Effector CD8-positive, alpha-beta T cell (primary cell): ENCODE measurements around the gene RHBDD2.
A peak's percentile ranks its signal among the peaks of the same experiment; 100 is the strongest.
"Not testable (repeated sequence)": the region's sequence is repeated elsewhere in the genome, so short reads cannot be mapped to it uniquely, and the experiment has no call there.

Source experiments
- DNase-seq: peaks from one replicate; lab custom pipeline; 2025; lab: John Stamatoyannopoulos, UW
- total RNA-seq, 4 experiments: gene quantifications; one replicate each; lab custom pipeline; 2026; lab: John Stamatoyannopoulos, UW

Gene RHBDD2
- total RNA-seq: 47.4 to 140 (median 49.3) reads per million in 4 experiments

DNA sequence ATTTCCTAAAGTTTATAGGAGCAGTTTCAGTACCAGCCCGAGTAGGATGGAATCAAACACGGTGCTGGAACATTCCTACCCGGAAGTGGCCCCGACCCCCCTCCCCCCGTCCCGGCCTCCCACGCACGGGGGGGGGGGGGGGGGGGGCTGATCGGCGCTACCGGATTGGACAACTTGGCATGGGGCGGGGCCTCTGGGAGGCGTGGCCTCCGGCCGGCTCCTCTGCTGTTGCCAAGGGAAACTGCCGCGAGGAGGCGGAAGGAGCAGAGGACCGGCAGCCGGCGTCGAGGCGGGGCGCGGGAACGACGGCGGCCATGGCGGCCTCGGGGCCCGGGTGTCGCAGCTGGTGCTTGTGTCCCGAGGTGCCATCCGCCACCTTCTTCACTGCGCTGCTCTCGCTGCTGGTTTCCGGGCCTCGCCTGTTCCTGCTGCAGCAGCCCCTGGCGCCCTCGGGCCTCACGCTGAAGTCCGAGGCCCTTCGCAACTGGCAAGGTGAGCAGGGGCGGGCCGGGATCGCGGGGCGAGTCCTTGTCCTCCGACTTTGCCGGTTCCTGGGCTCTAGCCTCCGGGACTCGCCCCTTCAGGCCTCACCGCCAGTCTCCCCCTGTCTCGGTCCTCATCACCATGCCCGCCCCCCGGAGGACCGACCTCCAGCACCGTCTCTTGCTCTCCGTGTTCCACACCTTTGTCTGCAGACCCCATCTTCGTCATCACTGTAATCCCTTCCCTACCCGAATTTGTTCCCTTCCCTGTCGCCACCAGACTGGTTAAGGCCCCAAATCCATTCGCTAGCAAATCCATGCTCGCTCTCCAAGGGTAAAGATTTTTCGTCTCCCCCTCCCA is at the start of gene RHBDD2:
TSS of gene RHBDD2 (plus strand) at position 266 of the 843 bp plus-strand sequence. CDS start at position 315, 49 bp downstream.
- peak; percentile 97 for DNase-seq

DNA sequence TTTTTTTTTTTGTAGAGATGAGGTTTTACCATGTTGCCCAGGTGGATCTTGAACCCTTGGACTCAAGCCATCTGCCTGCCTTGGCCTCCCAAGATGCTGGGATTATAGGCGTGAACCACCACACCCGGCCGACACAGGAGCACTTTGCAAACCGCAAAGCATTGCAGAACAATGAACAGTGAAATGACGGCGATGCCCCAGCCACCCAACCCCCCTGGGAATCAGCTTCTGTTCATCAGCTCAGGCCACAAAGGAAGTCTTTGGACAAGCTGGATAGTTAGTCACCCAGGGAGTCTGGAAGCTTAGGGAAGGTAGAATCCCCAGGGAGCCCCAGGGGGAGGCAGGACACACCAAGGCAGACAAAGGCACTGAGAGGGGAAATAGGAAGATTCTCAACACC is 49.2 kb upstream of the RHBDD2 start:
- DNase-seq: not testable (repeated sequence)

DNA sequence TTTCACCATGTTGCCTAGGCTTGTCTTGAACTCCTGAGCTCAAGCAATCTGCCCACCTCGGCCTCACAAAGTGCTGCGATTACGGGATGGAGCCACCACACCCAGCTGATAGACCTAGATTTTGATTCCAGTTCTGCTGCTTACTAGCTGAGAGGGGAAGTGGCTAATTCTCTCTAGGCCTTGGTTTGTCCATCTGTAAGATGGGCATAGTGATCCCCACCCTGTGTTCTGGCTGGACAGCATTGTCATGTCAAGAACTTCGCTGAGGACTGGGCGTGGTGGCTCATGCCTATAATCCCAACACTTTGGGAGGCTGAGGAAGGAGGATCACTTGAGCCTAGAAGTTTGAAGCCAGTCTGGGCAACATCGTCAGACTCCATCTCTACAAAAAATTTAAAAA is 47.9 kb upstream of the RHBDD2 start:
- no peak for DNase-seq

DNA sequence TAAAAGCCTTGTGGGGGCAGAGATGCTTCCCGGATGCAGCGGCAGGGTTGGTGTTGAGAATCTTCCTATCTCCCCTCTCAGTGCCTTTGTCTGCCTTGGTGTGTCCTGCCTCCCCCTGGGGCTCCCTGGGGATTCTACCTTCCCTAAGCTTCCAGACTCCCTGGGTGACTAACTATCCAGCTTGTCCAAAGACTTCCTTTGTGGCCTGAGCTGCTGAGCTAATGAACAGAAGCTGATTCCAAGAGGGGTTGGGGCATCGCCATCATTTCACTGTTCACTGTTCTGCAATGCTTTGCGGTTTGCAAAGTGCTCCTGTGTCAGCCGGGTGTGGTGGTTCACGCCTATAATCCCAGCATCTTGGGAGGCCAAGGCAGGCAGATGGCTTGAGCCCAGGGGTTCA is 45.2 kb upstream of the RHBDD2 start:
- DNase-seq: not testable (repeated sequence)

- no peak for DNase-seq
These were observed 43.0 kb upstream of the RHBDD2 start for GRCh38 chr7:75835688-75836285.

DNA sequence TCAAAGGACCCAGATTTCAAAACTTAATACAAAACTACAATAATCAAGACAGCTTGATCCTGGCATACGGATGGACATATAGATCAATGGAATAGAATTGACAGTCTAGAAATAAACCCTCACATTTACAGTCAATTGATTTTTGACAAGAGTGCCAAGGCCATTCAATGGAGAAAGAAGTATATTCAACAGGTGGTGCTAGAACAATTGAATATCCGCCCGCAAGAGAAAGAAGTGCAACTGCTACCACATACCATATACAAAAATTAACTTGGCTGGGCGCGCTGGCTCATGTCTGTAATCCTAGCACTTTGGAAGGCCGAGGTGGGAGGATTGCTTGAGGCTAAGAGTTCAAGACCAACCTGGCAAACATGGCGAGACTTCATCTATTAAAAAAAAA is 42.0 kb upstream of the RHBDD2 start:
- DNase-seq: no peak

DNA sequence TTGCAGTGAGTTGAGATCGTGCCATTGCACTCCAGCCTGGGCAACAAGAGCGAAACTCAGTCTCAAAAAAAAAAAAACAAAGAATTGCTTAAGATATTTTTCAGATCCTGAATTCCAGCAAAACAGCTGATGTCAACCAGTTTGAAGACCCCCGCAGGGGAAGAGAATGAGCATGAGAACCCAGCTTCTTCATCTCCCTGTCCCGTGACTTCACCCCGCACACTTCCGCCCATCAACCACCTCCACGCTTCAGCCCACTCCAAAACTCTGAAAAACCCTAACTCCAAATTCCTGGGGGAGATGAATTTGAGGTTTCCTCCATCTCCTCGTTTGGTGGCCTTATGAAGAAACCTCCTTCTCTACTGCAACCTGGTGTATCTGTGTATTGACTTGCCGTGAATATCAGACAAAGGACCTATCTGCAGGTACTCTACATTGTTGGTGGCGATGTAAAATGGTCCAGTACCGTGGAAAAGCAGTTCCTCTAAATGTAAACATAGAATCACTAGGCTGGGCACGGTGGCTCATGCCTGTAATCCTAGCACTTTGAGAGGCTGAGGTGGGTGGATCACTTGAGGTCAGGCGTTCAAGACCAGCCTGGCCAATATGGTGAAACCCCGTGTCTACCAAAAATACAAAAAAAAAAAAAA is 40.4 kb upstream of the RHBDD2 start:
- DNase-seq: not testable (repeated sequence)

DNA sequence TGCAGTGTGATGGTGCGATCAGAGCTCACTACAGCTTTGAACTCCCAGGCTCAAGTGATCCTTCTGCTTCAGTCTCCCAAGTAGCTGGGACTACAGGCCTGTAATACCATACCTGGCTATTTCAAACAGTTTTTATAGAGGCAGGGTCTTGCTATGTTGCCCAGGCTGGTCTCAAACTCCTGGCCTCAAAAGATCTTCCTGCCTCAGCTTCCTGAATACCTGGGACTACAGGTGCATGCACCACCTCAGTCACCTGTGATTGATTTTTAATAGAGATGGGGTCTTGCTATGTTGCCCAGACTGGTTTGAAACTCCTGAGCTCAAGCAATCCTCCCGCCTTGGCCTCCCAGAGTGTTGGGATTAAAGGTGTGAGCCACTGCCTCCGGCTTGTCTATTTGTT is 38.8 kb upstream of the RHBDD2 start:
- no peak for DNase-seq

DNA sequence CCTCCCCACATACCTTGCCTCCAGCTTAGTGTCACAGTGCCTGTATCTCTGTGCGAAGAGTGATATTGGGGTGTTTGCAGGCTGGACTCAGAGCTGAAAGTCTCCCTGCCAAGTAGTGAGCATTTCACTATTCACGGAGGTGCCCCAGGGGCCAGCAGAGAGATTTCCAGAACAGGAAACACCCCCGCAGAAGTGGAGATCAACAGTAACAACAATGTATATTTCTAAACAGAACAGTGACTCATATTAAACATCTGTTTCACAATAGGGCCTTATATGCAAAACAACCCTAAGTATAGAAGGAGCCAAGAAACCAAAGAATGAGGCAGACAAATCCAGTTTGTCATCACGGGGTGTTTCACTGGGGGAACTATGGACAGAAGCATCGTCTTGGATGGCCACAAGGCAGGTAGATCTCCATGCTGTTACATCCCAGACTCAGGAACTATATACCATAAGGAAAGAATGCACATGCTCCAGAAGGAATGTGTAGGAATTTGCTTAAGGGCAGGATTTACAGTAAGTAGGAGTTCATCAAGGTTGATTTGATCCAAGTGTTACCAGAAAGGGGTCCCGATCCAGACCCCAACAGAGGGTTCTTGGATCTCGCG is 35.9 kb upstream of the RHBDD2 start:
- no peak for DNase-seq

DNA sequence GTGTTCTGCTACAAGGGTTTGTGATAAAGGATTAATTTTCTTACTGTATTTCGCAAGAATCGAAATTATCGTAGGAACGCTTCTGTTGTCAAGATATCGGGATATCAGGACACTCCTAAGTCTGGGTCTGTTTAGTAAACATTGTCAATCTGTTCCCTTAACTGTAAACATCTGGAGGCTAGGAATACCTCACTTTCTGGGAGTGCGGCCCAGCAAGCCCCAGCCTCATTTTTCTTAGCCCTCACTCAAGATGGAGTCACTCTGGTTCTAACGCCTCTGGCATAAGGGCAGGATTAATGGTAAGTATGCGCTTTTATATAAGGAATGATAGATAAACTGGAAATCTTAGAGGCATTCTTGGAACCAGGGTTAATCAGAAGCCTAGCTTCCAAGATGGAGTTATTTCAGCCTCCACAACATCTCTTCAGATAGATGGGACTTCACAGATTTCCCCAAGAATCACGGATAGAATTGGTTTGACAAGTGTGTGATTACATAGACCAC is 35.2 kb upstream of the RHBDD2 start:
- no peak for DNase-seq

DNA sequence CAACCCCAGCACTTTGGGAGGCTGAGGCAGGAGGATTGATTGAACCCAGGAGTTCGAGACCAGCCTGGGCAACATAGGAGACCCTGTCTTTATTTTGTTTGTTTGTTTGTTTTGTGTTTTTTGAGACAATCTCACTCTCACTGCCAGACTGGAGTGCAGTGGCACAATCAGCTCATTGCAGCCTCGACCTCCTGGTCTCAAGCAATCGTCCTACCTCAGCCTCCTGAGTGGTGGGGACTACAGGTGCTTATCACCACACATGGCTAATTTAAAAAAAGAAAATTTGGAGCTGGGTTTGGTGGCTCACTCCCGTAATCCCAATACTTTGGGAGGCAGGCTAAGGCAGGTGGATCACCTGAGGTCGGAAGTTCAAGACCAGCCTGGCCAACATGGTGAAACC is 34.7 kb upstream of the RHBDD2 start:
- DNase-seq: no peak

DNA sequence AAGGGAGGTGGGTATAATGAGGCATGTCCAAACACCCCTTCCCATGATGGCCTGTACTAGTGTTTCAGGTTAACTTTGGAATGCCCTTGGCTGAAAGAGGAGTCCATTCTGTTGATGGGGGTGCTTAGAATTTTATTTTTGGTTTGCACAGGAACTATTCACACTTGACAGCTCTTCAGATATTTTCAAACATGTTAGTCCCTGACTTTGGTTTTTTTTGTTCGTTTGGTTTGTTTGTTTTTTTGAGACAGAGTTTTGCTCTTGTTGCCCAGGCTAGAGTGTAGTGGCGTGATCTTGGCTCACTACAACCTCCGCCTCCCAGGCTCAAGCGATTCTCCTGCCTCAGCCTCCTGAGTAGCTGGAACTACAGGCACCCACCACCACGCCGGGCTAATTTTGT is 33.7 kb upstream of the RHBDD2 start:
- not testable (repeated sequence) for DNase-seq

GRCh38 chr7:75847707-75848106 is 31.1 kb upstream of the RHBDD2 start:
- no peak for DNase-seq

DNA sequence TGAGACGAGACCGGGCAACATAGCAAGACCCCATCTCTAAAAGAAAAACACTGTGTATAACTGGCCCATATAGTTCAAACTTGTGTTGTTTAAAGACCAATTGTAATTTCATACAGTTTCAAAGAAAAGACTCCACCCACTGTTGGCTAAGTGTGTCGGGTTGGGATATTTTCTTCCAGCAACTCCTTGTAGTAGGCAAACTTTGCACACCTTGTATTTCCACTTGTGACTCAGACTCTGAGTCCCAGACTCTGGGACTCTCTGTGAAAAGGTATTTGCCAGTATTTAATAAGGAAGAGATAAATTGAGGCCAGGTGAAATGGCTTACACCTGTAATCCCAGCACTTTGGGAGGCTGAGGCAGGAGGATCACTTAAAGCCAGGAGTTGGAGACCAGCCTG is 29.3 kb upstream of the RHBDD2 start:
- no peak for DNase-seq

DNA sequence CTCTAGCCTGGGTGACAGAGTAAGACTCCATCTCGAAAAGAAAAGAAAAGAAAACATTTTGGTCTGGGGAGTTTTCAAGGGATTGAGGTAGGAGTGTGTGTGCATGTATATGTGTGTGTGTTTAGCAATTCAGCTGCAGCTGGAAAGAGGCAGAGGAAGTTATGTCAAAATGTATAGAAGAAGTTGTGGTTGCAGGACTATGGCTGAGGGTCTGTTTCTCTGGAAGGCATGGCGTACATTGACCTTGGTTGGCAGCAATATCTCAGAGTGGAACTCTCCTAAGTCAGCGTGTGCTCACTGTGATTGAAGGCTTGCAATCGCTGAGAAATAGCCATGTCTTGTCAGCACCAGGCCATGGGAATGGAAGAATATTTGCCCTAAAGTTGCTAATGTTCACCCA is 28.6 kb upstream of the RHBDD2 start:
- DNase-seq: no peak

DNA sequence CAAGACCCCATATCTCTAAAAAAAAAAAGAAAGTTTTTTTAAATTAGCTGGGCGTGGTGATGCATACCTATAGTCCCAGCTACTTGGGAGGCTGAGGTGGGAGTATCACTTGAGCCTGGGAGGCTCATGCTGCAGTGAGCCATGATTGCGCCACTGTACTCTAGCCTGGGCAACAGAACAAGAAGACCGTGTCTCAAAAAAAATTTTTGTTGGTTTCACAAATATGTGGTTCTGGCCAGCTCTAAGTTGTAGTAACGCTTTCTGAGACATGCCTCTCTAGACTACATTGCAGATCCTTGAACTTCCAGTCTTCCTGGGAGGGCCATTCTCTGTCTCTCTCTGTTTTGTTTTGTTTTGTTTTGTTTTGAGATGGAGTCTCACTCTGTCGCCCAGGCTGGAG is 24.6 kb upstream of the RHBDD2 start:
- no peak for DNase-seq

DNA sequence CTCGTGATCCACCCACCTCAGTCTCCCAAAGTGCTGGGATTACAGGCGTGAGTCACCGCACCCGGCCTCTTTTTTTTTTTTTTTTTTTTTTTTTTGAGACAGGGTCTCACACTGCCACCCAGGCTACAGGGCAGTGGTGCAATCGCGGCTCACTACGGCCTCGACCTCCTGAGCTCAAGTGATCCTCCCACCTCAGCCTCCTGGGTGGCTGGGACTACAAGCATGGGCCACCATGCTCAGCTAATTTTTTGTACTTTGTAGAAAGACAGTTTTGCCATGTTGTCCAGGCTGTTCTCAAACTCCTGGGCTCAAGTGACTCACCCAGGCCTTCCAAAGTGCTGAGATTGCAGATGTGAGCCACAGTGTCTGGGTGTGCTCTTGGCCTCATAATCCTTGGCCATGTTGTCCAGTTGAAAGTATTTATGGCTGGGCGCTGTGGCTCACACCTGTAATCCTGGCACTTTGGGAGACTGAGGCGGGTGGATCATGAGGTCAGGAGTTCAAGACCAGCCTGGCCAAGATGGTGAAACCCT is 24.0 kb upstream of the RHBDD2 start:
- DNase-seq: not testable (repeated sequence)

DNA sequence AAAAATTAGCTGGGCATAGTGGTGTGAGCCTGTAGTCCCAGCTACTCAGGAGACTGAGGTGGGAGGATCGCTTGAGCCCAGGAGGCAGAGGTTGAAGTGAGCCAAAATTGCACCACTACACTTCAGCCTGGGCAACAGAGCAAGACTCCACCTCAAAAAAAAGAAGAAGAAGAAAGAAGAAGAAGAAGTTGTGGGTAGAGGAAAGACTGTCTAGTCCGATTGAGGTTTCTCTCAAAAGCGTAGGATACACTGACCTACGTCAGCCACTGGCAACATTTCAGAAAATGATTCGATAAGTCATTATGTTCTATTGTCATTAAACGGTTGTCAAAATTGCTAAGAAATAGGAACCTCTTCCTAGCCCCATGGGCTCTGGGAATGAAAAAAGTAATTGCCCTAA is 22.3 kb upstream of the RHBDD2 start:
- no peak for DNase-seq

DNA sequence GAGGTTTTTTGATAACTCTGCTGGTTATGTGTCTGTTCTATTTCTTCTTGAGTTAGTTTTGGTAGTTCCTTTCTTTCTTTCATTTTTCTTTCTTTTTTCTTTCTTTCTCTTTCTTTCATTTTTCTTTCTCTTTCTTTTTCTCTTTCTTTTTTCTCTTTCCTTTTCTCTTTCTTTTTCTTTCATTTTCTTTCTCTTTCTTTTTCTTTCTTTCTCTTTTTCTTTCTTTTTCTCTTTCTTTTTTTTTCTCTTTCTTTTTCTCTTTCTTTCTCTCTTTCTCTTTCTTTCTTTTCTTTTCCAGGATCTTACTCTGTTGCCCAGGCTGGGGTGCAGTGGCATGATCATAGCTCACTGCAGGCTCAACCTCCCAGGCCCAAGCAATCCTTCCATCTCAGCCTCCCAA is 20.4 kb upstream of the RHBDD2 start:
- no peak for DNase-seq

DNA sequence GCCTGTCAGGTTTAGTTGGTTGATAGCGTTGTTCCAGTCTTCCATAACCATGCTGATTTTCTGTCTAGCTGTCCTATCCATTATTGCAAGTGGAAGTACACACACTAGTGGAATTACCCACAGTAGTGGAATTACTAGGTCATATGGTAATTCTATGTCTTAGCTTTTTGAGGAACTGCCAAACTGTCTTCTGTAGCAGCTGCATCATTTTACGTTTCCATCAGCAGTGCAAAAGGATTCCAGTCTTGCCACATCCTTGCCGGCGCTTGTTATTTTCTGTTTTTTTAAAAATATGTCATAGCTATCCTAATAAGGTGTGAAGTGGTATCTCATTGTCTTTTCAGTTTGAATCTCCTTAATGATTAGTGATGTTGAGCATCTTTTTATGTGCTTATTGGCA is 17.2 kb upstream of the RHBDD2 start:
- DNase-seq: no peak

DNA sequence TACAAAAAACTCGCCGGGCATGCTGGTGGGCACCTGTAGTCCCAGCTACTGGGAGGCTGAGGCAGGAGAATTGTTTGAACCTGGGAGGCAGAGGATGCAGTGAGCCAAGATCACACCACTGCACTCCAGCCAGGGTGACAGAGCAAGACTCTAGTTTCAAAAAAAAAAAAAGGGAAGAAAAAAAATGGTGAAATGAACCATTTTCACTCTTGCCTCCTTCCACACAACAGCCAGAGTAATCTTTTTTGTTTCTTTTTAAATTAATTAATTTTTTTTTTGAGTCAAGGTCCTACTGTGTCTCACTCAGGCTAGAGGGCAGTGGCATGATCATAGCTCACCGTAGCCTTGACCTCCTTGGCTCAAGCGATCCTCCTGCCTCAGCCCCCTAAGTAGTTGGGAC is 14.6 kb upstream of the RHBDD2 start:
- not testable (repeated sequence) for DNase-seq

DNA sequence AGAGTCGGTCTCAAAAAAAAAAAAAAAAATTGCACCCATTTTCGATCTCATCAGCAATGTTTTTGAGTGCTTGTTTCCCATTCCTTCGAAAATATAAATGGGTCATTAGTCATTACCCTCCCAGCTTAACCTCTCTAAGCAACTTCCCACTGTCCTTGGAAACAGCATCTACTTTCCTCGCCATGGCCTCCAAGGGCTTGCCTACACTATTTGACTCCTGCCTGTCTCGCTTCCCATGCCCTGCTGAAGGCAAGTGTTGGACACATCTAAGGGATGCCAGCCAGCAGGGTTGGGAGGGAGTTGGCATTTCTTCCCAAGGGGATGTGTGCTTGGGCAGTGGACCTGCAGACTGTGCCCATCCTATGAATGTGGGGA is 12.7 kb upstream of the RHBDD2 start:
- DNase-seq: no peak
